GM21447 (cell line): ENCODE data around the gene TMEM144.
"Not testable (repeated sequence)": the region's sequence is repeated elsewhere in the genome, so short reads cannot be mapped to it uniquely, and the experiment has no call there.

ENCODE experiments used
- ATAC-seq: cut with Tn5 transposase; IDR thresholded peaks from one replicate; pipeline ENCODE4 v1.9.1; 2021; ENCODE audit not compliant: unreplicated experiment

TMEM144 gene

GRCh38 chr4:158234671-158235070, 24.4 kb downstream of the TMEM144 start:
- ATAC-seq = no peak

GRCh38 chr4:158236304-158237030, 26.2 kb downstream of the TMEM144 start:
- ATAC-seq = no peak

GRCh38 chr4:158238575-158238974, 28.3 kb downstream of the TMEM144 start:
- ATAC-seq = no peak

GRCh38 chr4:158239196-158239595, 28.9 kb downstream of the TMEM144 start:
- no peak for ATAC-seq

GRCh38 chr4:158243071-158243470, 32.8 kb downstream of the TMEM144 start:
- no peak for ATAC-seq

- no peak for ATAC-seq
Observed at GRCh38 chr4:158250321-158250720, 40.0 kb downstream of the TMEM144 start.

GRCh38 chr4:158253350-158253980, 43.2 kb downstream of the TMEM144 start:
- peak; percentile 68 for ATAC-seq

- no peak for ATAC-seq
Observed at GRCh38 chr4:158254292-158254691, 44.0 kb downstream of the TMEM144 start.

GRCh38 chr4:158255727-158256324, 45.5 kb downstream of the TMEM144 start:
- peak; percentile 69 for ATAC-seq

GRCh38 chr4:158259955-158260575, 49.8 kb downstream of the TMEM144 start:
- no peak for ATAC-seq

- no peak for ATAC-seq
Observed at GRCh38 chr4:158261480-158261879, 51.2 kb downstream of the TMEM144 start.

- ATAC-seq = no peak
Observed at GRCh38 chr4:158268553-158268952, 58.3 kb downstream of the TMEM144 start.

- no peak for ATAC-seq
Observed at GRCh38 chr4:158274636-158275035, 64.3 kb downstream of the TMEM144 start.

GRCh38 chr4:158277558-158277957, 67.3 kb downstream of the TMEM144 start:
- no peak for ATAC-seq

- not testable (repeated sequence) for ATAC-seq
Observed at GRCh38 chr4:158279052-158279451, 68.8 kb downstream of the TMEM144 start.

- no peak for ATAC-seq
Observed at GRCh38 chr4:158280856-158281255, 70.6 kb downstream of the TMEM144 start.

- no peak for ATAC-seq
Observed at GRCh38 chr4:158282252-158282651, 72.0 kb downstream of the TMEM144 start.

- no peak for ATAC-seq
Observed at GRCh38 chr4:158285429-158286216, 75.3 kb downstream of the TMEM144 start.

- ATAC-seq = no peak
Observed at GRCh38 chr4:158290912-158291311, 80.6 kb downstream of the TMEM144 start.

GRCh38 chr4:158291334-158292055, 81.2 kb downstream of the TMEM144 start:
- no peak for ATAC-seq
